Fibroblast of pulmonary artery (primary cell): ENCODE measurements around the gene PXK.
A peak's percentile ranks its signal among the peaks of the same experiment; 100 is the strongest.

Experiments
- DNase-seq: peaks from one replicate; pipeline ENCODE4 v3.0.0-alpha.2; 2010; ENCODE audit warnings: low read depth
- H3K4me3 ChIP-seq: replicated peaks from 2 replicates; pipeline ENCODE4 v1.5.1; 2011; ENCODE audit warnings: low read depth, mild to moderate bottlenecking, control low read depth, low read length, moderate library complexity
- CTCF ChIP-seq: IDR thresholded peaks from 2 replicates; pipeline ENCODE4 v1.5.1; 2011; ENCODE audit warnings: mild to moderate bottlenecking, control low read depth, low read length, inconsistent platforms; ENCODE audit errors: missing control alignments

PXK gene

GRCh38 chr3:58357402-58357801 lies 24.7 kb downstream of the PXK start:
- no peak overlapping the region for H3K4me3 ChIP-seq
- TF ChIP-seq CTCF, result no peak
- DNase-seq, result no peak

GRCh38 chr3:58358092-58358491 lies 25.4 kb downstream of the PXK start:
- TF ChIP-seq CTCF, result no peak
- no peak for DNase-seq
- no peak overlapping the region for H3K4me3 ChIP-seq

GRCh38 chr3:58358808-58359207 lies 26.1 kb downstream of the PXK start:
- no peak for TF ChIP-seq CTCF
- DNase-seq, result no peak
- no peak overlapping the region for H3K4me3 ChIP-seq

- TF ChIP-seq CTCF, result no peak
- no peak for DNase-seq
- H3K4me3 ChIP-seq, result no peak overlapping the region
Observed at GRCh38 chr3:58359621-58360020, 26.9 kb downstream of the PXK start.

GRCh38 chr3:58361866-58362265 lies 29.2 kb downstream of the PXK start:
- no peak for TF ChIP-seq CTCF
- no peak for DNase-seq
- no peak overlapping the region for H3K4me3 ChIP-seq

GRCh38 chr3:58366699-58367098 lies 34.0 kb downstream of the PXK start:
- H3K4me3 ChIP-seq, result no peak overlapping the region
- no peak for TF ChIP-seq CTCF
- peak; percentile 17 for DNase-seq

- no peak overlapping the region for H3K4me3 ChIP-seq
- DNase-seq, result no peak
- TF ChIP-seq CTCF, result no peak
Observed at GRCh38 chr3:58369038-58369437, 36.3 kb downstream of the PXK start.
